ENCODE data around the gene DYNLT1. TPM values are rescaled to one million over a fixed set of nuclear protein-coding genes. Genes with fewer than 3 reads are reported as not detected.

The DYNLT1 gene
- 145 TPM for total RNA-seq
- 406 TPM for polyA plus RNA-seq (ENCODE audit: insufficient read depth, low read depth, low replicate concordance)
- long read RNA-seq, donor 1, transcript DYNLT1-203 (5 exons, 726 nt), result major isoform, 73 of 98 reads
- long read RNA-seq, donor 1, partial matches to known transcripts, result 24 of 98 reads
- long read RNA-seq, donor 1, other reads (novel, unspliced or antisense), result 0 of 98 reads
- long read RNA-seq, donor 2, transcript DYNLT1-203 (5 exons, 726 nt), result major isoform, 136 of 158 reads
- long read RNA-seq, donor 2, partial matches to known transcripts, result 19 of 158 reads
- long read RNA-seq, donor 2, other reads (novel, unspliced or antisense), result 0 of 158 reads
- long read RNA-seq, donor 3, transcript DYNLT1-203 (5 exons, 726 nt), result major isoform, 127 of 182 reads
- long read RNA-seq, donor 3, partial matches to known transcripts, result 54 of 182 reads
- long read RNA-seq, donor 3, other reads (novel, unspliced or antisense), result 0 of 182 reads
- long read RNA-seq, donor 4, transcript DYNLT1-203 (5 exons, 726 nt), result major isoform, 80 of 99 reads
- long read RNA-seq, donor 4, partial matches to known transcripts, result 10 of 99 reads
- long read RNA-seq, donor 4, other reads (novel, unspliced or antisense), result 8 of 99 reads
- long read RNA-seq, donor 5, transcript DYNLT1-203 (5 exons, 726 nt), result major isoform, 9 of 9 reads
- long read RNA-seq, donor 5, partial matches to known transcripts, result 0 of 9 reads
- long read RNA-seq, donor 5, other reads (novel, unspliced or antisense), result 0 of 9 reads
- long read RNA-seq, donor 6, transcript DYNLT1-203 (5 exons, 726 nt), result major isoform, 308 of 431 reads
- long read RNA-seq, donor 6, partial matches to known transcripts, result 98 of 431 reads
- long read RNA-seq, donor 6, other reads (novel, unspliced or antisense), result 21 of 431 reads
- long read RNA-seq, donor 7, transcript DYNLT1-203 (5 exons, 726 nt), result major isoform, 60 of 74 reads
- long read RNA-seq, donor 7, partial matches to known transcripts, result 3 of 74 reads
- long read RNA-seq, donor 7, other reads (novel, unspliced or antisense), result 8 of 74 reads
- long read RNA-seq, donor 8, transcript DYNLT1-203 (5 exons, 726 nt), result major isoform, 118 of 130 reads
- long read RNA-seq, donor 8, transcript DYNLT1-201 (3 exons, 774 nt), result minor isoform, 6 of 130 reads
- long read RNA-seq, donor 8, partial matches to known transcripts, result 6 of 130 reads
- long read RNA-seq, donor 8, other reads (novel, unspliced or antisense), result 0 of 130 reads
- long read RNA-seq, donor 9, transcript DYNLT1-203 (5 exons, 726 nt), result major isoform, 67 of 98 reads
- long read RNA-seq, donor 9, partial matches to known transcripts, result 27 of 98 reads
- long read RNA-seq, donor 9, other reads (novel, unspliced or antisense), result 0 of 98 reads
- long read RNA-seq, donor 10, transcript DYNLT1-203 (5 exons, 726 nt), result major isoform, 55 of 89 reads
- long read RNA-seq, donor 10, partial matches to known transcripts, result 32 of 89 reads
- long read RNA-seq, donor 10, other reads (novel, unspliced or antisense), result 0 of 89 reads

DNA sequence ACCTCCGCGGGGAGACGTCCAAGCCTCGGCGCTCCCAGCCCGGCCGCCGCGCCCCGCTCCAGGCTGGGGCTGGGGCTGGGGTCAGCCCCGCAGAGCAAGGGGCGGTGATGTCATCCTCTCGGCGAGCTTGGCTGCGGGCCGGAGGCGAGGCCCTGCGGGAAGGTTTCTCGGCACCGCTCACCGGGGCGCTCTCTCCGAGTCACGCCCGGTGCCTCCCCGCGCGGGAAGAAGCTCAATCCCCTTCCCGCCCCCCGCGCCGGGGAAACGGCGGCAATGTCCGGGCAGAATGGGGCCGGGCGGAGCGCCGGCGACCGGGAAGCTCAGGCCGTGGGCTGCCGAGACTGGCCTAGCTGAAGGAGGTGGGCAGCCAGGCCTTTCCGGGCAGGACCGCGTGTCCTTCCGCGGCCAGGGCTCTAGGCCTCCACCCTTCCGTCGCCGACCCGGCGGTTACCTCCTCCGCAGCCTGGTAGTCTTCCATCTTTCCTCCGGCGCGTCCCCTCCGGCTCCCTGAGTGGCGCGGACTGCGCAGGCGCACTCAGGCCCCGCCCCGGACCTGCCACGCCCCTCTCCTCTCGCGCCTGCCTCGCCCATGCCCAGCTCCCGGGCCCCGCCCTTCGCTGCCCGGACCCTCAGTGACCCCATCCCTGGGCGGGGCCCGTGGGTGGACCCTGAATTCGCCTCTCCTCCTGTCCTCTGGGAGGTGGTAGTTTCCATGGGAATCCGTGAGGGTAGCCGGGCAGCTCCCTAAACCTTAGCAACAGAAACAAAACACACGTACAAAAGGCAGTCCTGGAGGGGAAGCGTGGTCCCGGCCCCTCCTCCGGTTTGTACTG, at the start of gene DYNLT1:
Gene DYNLT1 (minus strand): TSS at position 513 of the 833 bp plus-strand sequence. CDS start 35 bp downstream, at position 478.
- H3K27ac ChIP-seq (ENCODE audit: low read depth in 2 of 2, low read length in 2 of 2), result peak within 1 kb of the TSS; percentile 94 to 97
- intact Hi-C loops (cut with DNase I), result no loop called here
- DNase-seq (peak; percentile 96 to 98 (median 98)), FAIRE-seq (no peak)
- TF ChIP-seq CTCF (IDR thresholded peaks at IDR 0.05; ENCODE audit: borderline replicate concordance, extremely low read depth, insufficient read depth), result no peak
- H3K4me1 ChIP-seq (ENCODE audit: control insufficient read depth in 2 of 3, insufficient read depth in 2 of 3, low read depth in 1 of 3, low read length in 3 of 3), result peaks cover 0 to 26% (median 18%) of the 10 kb centered on the region in 3 donors
- H3K9me3 ChIP-seq (ENCODE audit: control insufficient read depth in 2 of 3, insufficient read depth in 1 of 3, low read length in 3 of 3), result no peaks in the 10 kb centered on the region
- H3K27me3 ChIP-seq (ENCODE audit: control insufficient read depth, insufficient read depth, low read length), result no peaks in the 10 kb centered on the region
- H3K36me3 ChIP-seq (ENCODE audit: control insufficient read depth in 2 of 3, insufficient read depth in 3 of 3, low read length in 3 of 3), result peaks cover 0 to 4% (median 0%) of the 10 kb centered on the region in 3 donors
- H3K9ac ChIP-seq (ENCODE audit: low read length in 3 of 3), result peak within 1 kb of the TSS; percentile 82 to 90 (median 86)
- peak within 1 kb of the TSS; percentile 76 to 86 (median 84) for H3K4me3 ChIP-seq (ENCODE audit: low read length in 3 of 3)

DNA sequence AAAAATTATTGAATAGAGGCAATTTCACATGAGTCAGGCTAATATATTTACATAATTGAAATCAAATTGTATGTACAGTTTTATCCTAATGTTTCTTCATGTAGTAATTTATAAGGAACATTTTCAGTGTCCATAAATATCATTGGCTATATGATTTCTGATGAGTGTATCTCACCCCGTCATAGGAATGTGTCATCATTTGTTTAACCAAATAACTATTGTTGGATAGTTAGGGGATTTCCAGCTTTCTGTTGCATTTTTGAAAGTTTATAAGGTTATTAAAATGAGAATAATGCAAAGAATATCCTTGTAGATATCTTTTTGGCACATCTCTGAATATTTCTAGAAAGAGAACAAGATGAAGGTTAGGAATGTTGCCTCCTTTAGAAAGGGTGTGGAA, 44.3 kb upstream of the DYNLT1 start:
- H3K27me3 ChIP-seq (ENCODE audit: control insufficient read depth, insufficient read depth, low read length), result no peaks in the 10 kb centered on the region
- FAIRE-seq (no peak), DNase-seq (no peak)
- H3K27ac ChIP-seq (ENCODE audit: low read depth in 2 of 2, low read length in 2 of 2), result no peak overlapping the region
- intact Hi-C loops (cut with DNase I), result no loop called here
- TF ChIP-seq CTCF (IDR thresholded peaks at IDR 0.05; ENCODE audit: borderline replicate concordance, extremely low read depth, insufficient read depth), result no peak
- H3K4me3 ChIP-seq (ENCODE audit: low read length in 3 of 3), result no peak overlapping the region
- no peaks in the 10 kb centered on the region for H3K36me3 ChIP-seq (ENCODE audit: control insufficient read depth in 2 of 3, insufficient read depth in 3 of 3, low read length in 3 of 3)
- H3K9ac ChIP-seq (ENCODE audit: low read length in 3 of 3), result no peak overlapping the region
- H3K9me3 ChIP-seq (ENCODE audit: control insufficient read depth in 2 of 3, insufficient read depth in 1 of 3, low read length in 3 of 3), result no peaks in the 10 kb centered on the region
- peaks cover 0 to 6% (median 0%) of the 10 kb centered on the region in 3 donors for H3K4me1 ChIP-seq (ENCODE audit: control insufficient read depth in 2 of 3, insufficient read depth in 2 of 3, low read depth in 1 of 3, low read length in 3 of 3)

DNA sequence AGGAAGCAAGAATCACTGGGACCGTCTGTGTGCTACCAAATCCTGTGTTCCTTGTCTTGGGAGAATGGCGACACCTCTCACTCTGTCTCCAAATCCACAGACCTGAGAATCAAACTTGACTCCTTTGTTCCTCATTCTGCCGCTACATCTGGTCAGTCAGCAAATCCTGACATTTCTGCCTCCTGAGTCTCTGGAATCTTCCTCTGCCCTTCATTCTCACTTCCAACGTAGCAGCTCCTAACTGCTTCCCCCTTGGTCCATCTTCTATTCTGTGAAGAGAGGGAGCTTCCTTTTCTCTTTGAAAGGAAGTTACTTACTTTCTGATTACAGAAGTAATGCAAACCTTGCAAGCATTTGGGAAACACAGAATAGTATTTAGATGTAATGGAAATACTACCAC, 43.0 kb upstream of the DYNLT1 start:
- H3K36me3 ChIP-seq (ENCODE audit: control insufficient read depth in 2 of 3, insufficient read depth in 3 of 3, low read length in 3 of 3), result no peaks in the 10 kb centered on the region
- no peak overlapping the region for H3K4me3 ChIP-seq (ENCODE audit: low read length in 3 of 3)
- no peak for TF ChIP-seq CTCF (IDR thresholded peaks at IDR 0.05; ENCODE audit: borderline replicate concordance, extremely low read depth, insufficient read depth)
- intact Hi-C loops (cut with DNase I), result no loop called here
- no peaks in the 10 kb centered on the region for H3K27me3 ChIP-seq (ENCODE audit: control insufficient read depth, insufficient read depth, low read length)
- H3K27ac ChIP-seq (ENCODE audit: low read depth in 2 of 2, low read length in 2 of 2), result no peak overlapping the region
- DNase-seq (no peak), FAIRE-seq (no peak)
- no peaks in the 10 kb centered on the region for H3K9me3 ChIP-seq (ENCODE audit: control insufficient read depth in 2 of 3, insufficient read depth in 1 of 3, low read length in 3 of 3)
- H3K9ac ChIP-seq (ENCODE audit: low read length in 3 of 3), result no peak overlapping the region
- H3K4me1 ChIP-seq (ENCODE audit: control insufficient read depth in 2 of 3, insufficient read depth in 2 of 3, low read depth in 1 of 3, low read length in 3 of 3), result peaks cover 0 to 6% (median 0%) of the 10 kb centered on the region in 3 donors
